ENCODE results near the gene ENTPD2.
"Not testable (repeated sequence)": the region's sequence is repeated elsewhere in the genome, so short reads cannot be mapped to it uniquely, and the experiment has no call there.

ENTPD2 gene

GRCh38 chr9:137015976-137016375 lies 37.9 kb downstream of the ENTPD2 start:
- DNase-seq (ENCODE audit: low read depth), result no peak

- no peak for DNase-seq (ENCODE audit: low read depth)
These were observed 38.3 kb downstream of the ENTPD2 start for GRCh38 chr9:137015540-137015930.

GRCh38 chr9:137014776-137015539 lies 38.9 kb downstream of the ENTPD2 start:
- DNase-seq (ENCODE audit: low read depth), result no peak

GRCh38 chr9:137014166-137014565 lies 39.7 kb downstream of the ENTPD2 start:
- DNase-seq (ENCODE audit: low read depth), result no peak

GRCh38 chr9:137013571-137013940 lies 40.3 kb downstream of the ENTPD2 start:
- no peak for DNase-seq (ENCODE audit: low read depth)

- no peak for DNase-seq (ENCODE audit: low read depth)
These were observed 40.9 kb downstream of the ENTPD2 start for GRCh38 chr9:137012694-137013570.

GRCh38 chr9:137011907-137012675 lies 41.8 kb downstream of the ENTPD2 start:
- DNase-seq (ENCODE audit: low read depth), result no peak

- DNase-seq (ENCODE audit: low read depth), result no peak
These were observed 42.7 kb downstream of the ENTPD2 start for GRCh38 chr9:137011156-137011555.

- no peak for DNase-seq (ENCODE audit: low read depth)
These were observed 43.7 kb downstream of the ENTPD2 start for GRCh38 chr9:137009938-137010732.

GRCh38 chr9:137009217-137009616 lies 44.6 kb downstream of the ENTPD2 start:
- no peak for DNase-seq (ENCODE audit: low read depth)

- no peak for DNase-seq (ENCODE audit: low read depth)
These were observed 45.5 kb downstream of the ENTPD2 start for GRCh38 chr9:137008312-137008711.

GRCh38 chr9:137007816-137008270 lies 46.0 kb downstream of the ENTPD2 start:
- no peak for DNase-seq (ENCODE audit: low read depth)

- no peak for DNase-seq (ENCODE audit: low read depth)
These were observed 46.6 kb downstream of the ENTPD2 start for GRCh38 chr9:137007108-137007815.

- no peak for DNase-seq (ENCODE audit: low read depth)
These were observed 47.5 kb downstream of the ENTPD2 start for GRCh38 chr9:137006116-137007003.

GRCh38 chr9:137004285-137004684 lies 49.6 kb downstream of the ENTPD2 start:
- not testable (repeated sequence) for DNase-seq (ENCODE audit: low read depth)

- DNase-seq (ENCODE audit: low read depth), result no peak
These were observed 51.2 kb downstream of the ENTPD2 start for GRCh38 chr9:137002646-137003041.

GRCh38 chr9:137001857-137002645 lies 51.8 kb downstream of the ENTPD2 start:
- no peak for DNase-seq (ENCODE audit: low read depth)

- peak; percentile 45 for DNase-seq (ENCODE audit: low read depth)
These were observed 53.5 kb downstream of the ENTPD2 start for GRCh38 chr9:137000177-137000930.
